NCI-H1105 treated with DMSO at 0.1 percent for 48 hours (cell line): Measurements from ENCODE around the gene ANKRD52.
A peak's percentile ranks its signal among the peaks of the same experiment; 100 is the strongest.
"Not testable (repeated sequence)": the region's sequence is repeated elsewhere in the genome, so short reads cannot be mapped to it uniquely, and the experiment has no call there.

Source experiments
- DNase-seq: peaks from one replicate; lab custom pipeline; 2025; lab: John Stamatoyannopoulos, UW

Gene ANKRD52

DNA sequence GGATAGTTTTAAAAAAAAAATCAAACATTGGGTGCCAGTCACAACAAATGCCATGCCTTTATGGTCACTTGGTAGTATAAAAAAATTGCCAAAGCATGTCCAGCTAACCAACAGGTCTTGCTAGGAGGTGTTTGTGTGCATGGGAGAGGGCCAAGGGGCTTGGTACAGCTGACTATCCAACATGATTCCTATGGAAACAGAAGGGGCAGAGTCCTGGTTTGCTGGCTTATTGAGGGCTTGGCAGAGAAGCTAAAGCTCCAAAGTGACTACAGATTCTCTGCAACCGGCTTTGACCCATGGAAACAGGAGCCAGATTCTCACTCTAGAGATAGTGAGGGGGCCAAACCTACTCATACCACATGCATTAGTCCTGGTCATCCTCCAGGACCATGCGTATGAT, 14.3 kb upstream of the ANKRD52 start:
- DNase-seq, result not testable (repeated sequence)

GRCh38 chr12:56271031-56271430, 12.8 kb upstream of the ANKRD52 start:
- no peak for DNase-seq

GRCh38 chr12:56267443-56268071, 9.4 kb upstream of the ANKRD52 start:
- no peak for DNase-seq

DNA sequence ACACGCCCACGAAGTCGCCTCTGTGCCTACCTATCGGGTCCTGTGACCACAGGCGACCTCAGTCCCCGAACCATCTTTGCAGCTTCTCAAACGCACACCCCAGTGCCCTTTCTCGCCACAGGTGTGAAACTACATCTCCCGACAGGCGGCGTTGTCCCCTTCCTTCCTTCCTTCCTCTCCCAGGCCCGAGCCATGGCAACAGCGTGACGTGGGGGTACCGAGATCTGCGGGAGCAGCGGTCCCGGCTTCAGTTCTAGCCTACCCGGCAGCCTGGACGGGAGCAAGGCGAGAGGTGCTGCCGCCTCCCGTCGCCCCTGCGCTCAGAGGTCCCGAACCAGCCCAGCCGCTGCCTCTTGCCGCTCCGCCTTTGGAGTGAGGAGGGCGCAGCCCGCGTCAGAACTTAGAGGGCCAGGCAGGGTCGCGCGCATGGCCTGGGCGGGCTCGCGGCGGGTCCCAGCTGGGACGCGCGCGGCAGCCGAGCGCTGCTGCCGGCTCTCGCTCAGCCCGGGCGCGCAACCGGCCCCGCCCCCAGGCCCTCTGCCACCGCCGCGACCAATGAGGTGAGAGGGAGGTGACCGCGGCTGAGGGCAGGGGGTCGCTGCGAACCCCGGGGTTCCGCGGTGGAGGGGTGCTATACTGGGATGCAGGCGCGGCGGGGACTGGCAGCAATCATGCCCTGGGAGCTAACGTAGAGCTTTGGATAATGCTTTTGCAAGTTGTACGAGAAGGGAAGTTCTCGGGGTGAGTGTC, 8.7 kb upstream of the ANKRD52 start, which contains the start of gene COQ10A:
TSS of gene COQ10A (plus strand) at position 250 of the 750 bp plus-strand sequence. CDS start at position 427, 177 bp downstream.
- DNase-seq, result peak; percentile 64

GRCh38 chr12:56266068-56266692, 8.0 kb upstream of the ANKRD52 start:
- not testable (repeated sequence) for DNase-seq

- DNase-seq, result not testable (repeated sequence)
These were observed 4.8 kb upstream of the ANKRD52 start for GRCh38 chr12:56262955-56263354.

DNA sequence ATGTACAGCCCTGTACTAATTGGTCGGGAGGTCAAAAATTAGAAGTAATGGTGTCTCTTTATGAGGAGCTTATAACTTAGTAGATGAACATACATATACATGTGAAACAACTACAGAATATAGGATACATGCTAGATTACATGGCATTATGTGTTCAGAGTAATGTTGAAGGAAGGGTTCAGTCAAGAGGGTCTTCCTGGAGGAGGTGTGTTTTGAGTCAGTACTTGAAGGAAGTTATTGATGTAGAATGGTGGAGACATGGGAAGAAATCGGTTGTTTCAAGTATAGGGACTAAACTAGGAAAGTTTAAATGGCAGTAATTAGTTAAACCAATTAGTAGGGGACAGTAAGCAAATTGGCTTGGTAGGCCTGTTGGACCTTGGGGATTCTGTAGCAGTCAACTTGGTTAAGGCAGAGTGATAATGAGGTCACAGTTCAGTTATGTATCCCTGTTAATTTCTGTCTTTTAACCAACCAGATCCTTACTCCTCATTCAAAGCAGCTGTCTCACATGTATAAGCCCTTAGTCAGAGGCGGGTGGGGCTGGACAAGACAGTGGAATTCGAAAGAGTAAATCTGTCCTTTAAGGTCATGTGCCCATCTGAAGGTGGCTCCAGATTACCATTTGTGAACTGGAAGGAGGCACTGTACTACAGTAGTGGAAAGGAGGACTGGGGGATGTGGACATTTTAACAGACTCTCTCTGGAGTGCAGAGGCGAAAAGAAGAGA, 3.5 kb upstream of the ANKRD52 start:
- no peak for DNase-seq

- no peak for DNase-seq
These were observed 2.7 kb upstream of the ANKRD52 start for GRCh38 chr12:56260921-56261320.

DNA sequence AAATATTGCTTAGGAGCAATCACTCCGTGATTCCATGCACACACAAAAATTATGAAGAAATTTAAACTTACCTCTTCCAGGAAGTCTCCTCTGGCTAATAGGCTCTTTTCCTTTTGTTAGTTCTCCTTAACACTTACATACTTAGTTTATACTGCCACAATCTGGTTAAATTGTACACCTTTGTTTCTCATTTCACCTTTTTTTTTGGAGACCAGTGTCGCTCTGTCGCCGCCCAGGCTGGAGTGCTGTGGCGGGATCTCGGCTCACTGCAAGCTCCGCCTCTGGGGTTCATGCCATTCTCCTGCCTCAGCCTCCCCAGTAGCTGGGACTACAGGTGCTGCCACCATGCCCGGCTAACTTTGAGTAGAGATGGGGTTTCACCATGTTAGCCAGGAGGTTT, 2.2 kb upstream of the ANKRD52 start:
- no peak for DNase-seq

DNA sequence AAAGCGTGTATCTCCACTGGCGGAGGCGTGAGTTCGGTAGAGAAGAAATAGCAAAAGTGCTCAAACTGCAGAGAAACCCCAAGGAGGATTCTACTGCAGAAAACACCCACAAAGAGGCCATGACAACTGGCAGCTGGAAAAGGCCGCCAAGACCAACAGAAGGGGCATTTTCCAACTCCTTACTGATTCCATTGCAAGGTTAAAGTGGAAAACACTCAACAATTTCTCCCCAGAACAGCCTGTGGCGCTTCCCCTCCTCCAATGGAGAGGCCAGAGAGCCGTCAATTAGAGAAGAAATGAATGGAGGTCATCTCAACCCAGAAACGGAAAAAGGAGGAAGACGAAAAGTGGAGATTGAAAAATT, 618 bp upstream of the ANKRD52 start:
- DNase-seq, result no peak

DNA sequence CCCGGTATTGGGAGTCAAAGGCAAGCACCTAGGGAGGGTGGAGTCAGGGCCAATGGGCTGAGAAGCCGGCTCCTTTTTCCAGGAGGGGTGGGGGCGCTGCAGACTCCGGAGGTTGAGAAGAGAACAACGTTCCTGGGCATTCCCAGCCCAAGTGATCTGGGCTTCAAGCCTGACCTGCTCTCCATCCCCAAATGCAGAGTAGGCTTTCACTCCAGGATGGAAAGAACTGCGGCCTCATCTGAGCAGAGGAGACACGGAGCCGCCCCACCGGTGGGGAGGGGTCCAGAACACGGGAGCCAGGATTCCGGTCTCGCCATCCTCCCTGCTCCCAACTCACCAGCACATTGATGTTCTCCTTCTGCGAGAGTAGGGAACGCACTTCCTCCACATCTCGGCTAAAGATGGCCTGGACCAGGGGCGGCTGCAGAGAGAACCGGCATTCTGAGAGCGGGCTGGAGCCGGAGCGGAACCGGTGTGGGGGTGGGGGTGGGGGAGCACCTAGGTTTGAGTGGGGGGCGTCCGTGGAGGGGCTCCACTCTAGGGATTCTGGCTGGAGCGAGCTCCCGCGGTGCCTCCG, 605 bp downstream of the ANKRD52 start:
- peak; percentile 7 for DNase-seq

- no peak for DNase-seq
These were observed 1.1 kb downstream of the ANKRD52 start for GRCh38 chr12:56257071-56257470.

DNA sequence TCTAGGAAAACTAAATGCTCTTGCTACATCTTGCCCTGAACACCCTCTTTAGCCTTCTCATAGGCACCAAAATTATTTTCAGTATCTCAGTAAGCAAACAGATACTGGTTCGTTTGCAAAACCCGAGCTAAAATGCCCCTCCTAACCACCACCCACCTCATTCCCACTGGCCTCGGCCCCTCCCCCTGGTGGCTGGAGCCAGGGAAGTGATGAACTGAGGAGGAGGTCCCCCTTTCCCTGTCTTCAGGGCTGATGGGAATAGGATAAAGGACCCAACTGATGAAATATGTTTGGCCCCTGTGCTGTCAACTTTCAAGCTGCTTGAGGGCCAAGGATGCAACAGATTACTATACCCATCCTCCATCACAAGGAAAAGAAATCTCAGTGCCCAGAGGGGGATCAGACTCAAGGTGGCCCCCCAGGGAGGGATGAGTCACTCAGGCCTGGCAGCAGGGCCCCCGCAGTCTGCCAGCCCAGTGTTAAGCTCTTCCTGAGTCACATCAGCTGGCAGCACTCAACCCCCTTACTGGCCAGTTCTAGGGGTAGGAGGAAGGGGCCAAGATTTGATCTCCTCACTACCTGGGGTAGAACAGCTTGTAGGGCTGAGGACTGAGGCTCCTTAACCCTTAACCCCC, 1.7 kb downstream of the ANKRD52 start:
- DNase-seq, result no peak

DNA sequence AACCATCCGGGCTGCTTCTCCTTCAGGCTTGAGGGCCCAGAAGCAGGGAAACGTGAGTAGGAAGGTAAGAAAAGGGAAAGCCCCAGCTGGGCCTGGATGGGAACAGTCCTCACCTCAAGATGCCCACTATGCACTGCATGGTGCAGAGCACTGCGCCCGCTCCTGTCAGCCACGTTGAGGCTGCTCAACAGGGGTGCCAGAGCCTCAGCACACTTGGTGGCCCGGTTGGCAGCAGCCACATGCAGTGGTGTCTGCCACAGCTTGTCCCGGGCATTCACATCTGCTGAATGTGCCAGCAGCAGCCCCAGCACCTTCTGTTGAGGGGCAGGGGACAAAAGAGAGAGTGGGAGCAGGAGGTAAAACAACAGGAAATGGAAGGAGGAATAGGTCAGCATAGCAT, 2.5 kb downstream of the ANKRD52 start:
- no peak for DNase-seq

DNA sequence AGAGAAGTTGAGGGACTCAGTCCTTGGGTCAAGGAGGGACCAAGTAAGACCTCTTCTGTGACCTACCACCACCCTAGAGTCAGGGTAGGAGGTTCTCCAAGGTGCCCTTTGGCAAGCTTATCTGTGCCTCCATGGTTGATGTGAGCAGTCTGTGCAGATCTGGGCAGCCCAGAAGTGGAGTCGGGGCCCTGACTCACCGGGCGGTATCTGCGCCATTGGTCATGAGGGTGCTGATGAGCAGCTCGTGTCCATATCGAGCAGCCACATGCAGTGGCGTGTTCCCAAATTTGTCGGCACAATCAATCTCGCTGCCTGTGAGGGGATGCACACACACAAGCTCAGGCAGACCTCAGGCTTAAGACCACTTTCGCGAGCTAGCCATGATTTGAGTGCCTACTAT, 5.1 kb downstream of the ANKRD52 start:
- DNase-seq, result no peak

DNA sequence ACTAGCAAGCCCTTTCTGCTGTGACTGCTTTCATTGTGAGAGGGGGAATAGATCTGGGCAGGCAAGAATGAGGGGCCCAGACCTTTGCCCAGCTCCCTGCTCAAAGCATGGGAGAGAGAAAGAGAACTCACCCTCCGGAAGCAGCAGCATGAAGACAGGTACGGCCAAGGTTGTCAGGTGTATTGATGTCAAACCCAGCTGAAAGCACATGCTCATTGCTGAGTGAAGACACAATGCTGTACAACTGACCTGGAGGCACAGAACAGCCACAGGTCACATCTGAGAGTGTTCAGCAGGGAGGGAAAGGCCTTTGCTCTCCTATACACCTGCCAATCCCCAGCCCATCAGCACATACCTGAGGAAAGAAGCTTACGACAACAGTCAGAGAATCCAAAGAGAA, 5.5 kb downstream of the ANKRD52 start:
- no peak for DNase-seq

- no peak for DNase-seq
These were observed 9.5 kb downstream of the ANKRD52 start for GRCh38 chr12:56248711-56249110.

DNA sequence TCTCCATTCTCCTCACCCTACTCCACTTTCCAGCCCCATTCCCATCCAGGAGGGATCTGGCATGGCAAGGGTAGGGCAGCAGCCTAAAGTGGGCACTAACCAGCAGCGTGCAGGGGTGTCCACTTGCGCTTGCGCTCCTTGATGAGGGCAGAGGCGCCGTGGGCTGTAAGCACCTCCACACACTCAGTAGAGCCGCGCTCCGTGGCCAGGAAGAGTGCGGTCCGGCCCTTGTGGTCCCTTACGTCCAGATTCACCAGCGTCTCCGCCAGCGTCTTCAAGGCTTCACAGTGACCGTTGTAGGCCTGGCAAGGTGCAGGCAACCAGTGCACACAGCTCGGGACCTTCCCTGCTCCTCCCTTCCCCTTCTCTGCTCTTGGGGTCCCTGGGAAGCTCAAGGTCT, 10.3 kb downstream of the ANKRD52 start:
- no peak for DNase-seq

DNA sequence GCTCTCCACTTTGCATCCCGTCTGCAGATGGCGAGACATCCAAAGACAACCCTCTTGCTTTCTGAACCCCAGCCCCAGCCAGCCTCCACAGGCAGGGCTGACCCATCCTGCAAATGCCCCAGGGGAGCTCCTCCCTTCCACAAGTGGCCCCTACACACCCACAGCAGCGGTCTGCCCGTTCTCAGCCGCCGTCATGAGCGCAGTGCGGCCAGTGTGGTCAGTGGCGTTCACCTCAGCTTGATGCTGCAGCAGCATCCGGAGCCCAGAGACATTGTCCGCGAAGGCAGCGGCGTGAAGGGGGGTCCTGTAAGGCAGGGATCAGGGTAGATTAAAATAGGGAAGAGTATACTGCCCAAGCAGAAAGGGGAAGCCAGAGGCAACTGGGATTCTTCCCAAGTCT, 13.7 kb downstream of the ANKRD52 start:
- DNase-seq, result no peak

DNA sequence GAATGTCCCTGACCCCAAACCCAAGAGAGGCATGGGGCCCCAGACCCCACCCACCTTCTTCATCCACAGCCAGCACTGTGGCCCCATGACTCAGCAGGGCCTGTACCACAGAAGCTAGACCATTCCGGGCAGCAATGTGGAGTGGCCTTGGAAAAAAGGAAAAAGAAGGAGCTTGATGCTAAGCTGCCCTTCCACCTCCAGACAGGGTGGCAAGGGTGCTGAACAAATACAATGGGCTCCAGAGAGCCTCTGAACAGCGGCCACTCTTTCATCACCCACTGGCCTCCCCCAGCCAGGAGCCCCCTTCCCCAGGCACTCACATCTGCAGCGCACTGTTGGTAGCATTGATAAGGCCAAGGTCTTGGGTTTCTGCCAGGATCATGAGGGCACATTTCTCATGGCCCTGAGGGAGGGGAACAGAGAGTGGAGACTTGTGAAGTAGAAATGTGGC, 14.4 kb downstream of the ANKRD52 start:
- DNase-seq, result no peak

DNA sequence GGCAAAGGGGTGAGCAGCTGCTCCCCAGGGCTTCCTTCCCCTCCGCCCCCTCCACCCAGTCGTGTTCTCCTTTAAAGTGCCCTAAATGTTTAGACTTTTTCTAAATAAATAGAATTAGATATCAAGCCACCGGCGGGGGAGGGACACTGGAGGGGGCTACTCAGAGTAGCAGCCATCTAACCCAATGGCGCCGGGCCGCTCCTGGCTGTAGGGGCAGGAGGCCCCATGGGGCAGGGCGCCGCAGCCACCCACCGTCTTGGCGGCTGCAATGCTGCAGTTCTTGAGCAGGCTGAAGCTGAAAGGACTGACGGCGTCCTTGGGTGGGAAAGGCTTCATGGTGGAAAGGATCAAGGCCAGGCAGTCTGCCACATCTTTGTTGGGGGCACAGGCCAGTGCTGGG, 15.2 kb downstream of the ANKRD52 start:
- no peak for DNase-seq
